Heart left ventricle (tissue), 13 donors: ENCODE measurements around the gene TMEM120B.

ENCODE experiments used
- POLR2A ChIP-seq, 2 donors: fragments of 450-650 bp; IDR thresholded peaks; one replicate each; pipeline ENCODE4 v1.6.1; 2017; ENCODE audit warnings: antibody characterized with exemption in 2 of 2, mild to moderate bottlenecking in 2 of 2, moderate library complexity in 2 of 2
- TF ChIP-seq, protein P1 (sequence below), 12 donors: fragments of 200-600 bp; sonication (generic) in 4 of 12; IDR thresholded peaks; one replicate each; pipeline versions ENCODE4 v1.5.0 to v1.8.0; 2018 to 2022; ENCODE audit warnings: antibody characterized with exemption in 12 of 12, mild to moderate bottlenecking in 5 of 12
- donor health status: ischemic (EF 13 %, LVEDD 7.1; RV severe dilation, severe dysfunction).
- donor health status: DM: no; HTN: yes; CAD: no.
- donor health status: DM: no; HTN: no; CAD: no.
- donor health status: ischemic (EF 25% LVEDD 6.9; RV normal size, moderate dysfunction).
- donor health status: ischemic (EF 25% LVEDD 5.7; RV mildly dilated, moderate dysfunction).
- donor health status: ischemic (EF 35%, LVEDD 5.7; RV mildly dilated, moderate dysfunction).
- donor health status: nonischemic (EF 11% LVEDD 7.7; RV severe dilation, severe dysfunction).
- donor health status: DM: yes; HTN: yes; CAD: no.
- donor health status: PGD.
- donor health status: ischemic (EF 29% LVEDD 5.4; RV normal size, mild dysfunction).
- donor health status: nonischemic (EF 23%, LVEDD 6.1; RV moderate dilation, normal function).

DNA sequence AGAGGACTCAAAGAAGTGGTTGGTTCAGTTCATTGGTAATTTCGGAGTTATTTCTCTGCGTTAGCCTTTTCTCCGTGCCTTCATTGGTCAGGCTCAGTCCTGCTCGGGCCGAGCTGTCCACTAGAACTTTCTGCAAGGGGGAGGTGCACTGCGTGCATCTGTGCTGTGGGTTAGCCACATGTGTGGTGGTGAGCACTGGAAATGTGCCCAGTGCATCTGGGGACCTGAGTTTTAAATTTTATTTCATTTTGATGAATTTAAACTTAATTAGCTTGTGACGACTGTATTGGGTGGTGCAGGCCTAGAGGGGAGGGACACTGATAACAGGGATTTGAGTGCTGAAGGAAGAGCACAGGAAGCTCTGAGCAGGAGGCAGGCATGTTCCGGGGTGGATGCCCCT lies 115.8 kb downstream of the TMEM120B start:
- TF ChIP-seq, protein P1, sequence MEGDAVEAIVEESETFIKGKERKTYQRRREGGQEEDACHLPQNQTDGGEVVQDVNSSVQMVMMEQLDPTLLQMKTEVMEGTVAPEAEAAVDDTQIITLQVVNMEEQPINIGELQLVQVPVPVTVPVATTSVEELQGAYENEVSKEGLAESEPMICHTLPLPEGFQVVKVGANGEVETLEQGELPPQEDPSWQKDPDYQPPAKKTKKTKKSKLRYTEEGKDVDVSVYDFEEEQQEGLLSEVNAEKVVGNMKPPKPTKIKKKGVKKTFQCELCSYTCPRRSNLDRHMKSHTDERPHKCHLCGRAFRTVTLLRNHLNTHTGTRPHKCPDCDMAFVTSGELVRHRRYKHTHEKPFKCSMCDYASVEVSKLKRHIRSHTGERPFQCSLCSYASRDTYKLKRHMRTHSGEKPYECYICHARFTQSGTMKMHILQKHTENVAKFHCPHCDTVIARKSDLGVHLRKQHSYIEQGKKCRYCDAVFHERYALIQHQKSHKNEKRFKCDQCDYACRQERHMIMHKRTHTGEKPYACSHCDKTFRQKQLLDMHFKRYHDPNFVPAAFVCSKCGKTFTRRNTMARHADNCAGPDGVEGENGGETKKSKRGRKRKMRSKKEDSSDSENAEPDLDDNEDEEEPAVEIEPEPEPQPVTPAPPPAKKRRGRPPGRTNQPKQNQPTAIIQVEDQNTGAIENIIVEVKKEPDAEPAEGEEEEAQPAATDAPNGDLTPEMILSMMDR (IDR thresholded peaks at IDR 0.05): no peak
- no peak for TF ChIP-seq POLR2A (IDR thresholded peaks at IDR 0.05)
